HepG2 (cell line): ENCODE data around the gene DMPK. TPM values are rescaled to one million over a fixed set of nuclear protein-coding genes. Genes with fewer than 3 reads are reported as not detected.

Source experiments
- REXO4 ChIP-seq: sonication (generic); formaldehyde crosslinking; IDR thresholded peaks from 2 replicates; pipeline ENCODE4 v1.8.0; 2022; ENCODE audit warnings: missing genetic modification reagents, mild to moderate bottlenecking, borderline replicate concordance
- SOX13 ChIP-seq, 3 experiments: fragments of 450-650 bp in 1 of 3; sonication (generic) in 1 of 3; formaldehyde crosslinking in 1 of 3; IDR thresholded peaks in 2 of 3; conservative IDR thresholded peaks in 1 of 3; 2 replicates each; pipeline versions ENCODE4 v1.5.0 to v1.6.1; 2016 to 2020; ENCODE audit warnings: antibody characterized with exemption in 1 of 3, mild to moderate bottlenecking in 1 of 3, missing compliant biosample characterization in 1 of 3, missing genetic modification reagents in 1 of 3, moderate library complexity in 1 of 3
- TBP ChIP-seq: sonication (generic); formaldehyde crosslinking; IDR thresholded peaks from 2 replicates; pipeline ENCODE4 v1.5.0; 2020; ENCODE audit warnings: missing genetic modification reagents
- ZBTB20 ChIP-seq: sonication (generic); formaldehyde crosslinking; IDR thresholded peaks from 2 replicates; pipeline ENCODE4 v1.8.1; 2023; ENCODE audit warnings: missing genetic modification reagents, low read depth, mild to moderate bottlenecking, borderline replicate concordance
- ZNF17 ChIP-seq: sonication (generic); formaldehyde crosslinking; IDR thresholded peaks from 2 replicates; pipeline ENCODE4 v1.5.0; 2020; ENCODE audit warnings: mild to moderate bottlenecking, missing genetic modification reagents
- ZNF207 ChIP-seq: fragments of 450-650 bp; IDR thresholded peaks from 2 replicates; pipeline ENCODE4 v1.6.1; 2016; ENCODE audit warnings: antibody characterized with exemption, borderline replicate concordance
- ZNF343 ChIP-seq: sonication (generic); formaldehyde crosslinking; IDR thresholded peaks from 2 replicates; pipeline ENCODE4 v1.4.0; 2020; ENCODE audit warnings: mild to moderate bottlenecking, missing genetic modification reagents
- ZNF44 ChIP-seq: sonication (generic); formaldehyde crosslinking; IDR thresholded peaks from 2 replicates; pipeline ENCODE4 v1.5.1; 2020; ENCODE audit warnings: mild to moderate bottlenecking, missing genetic modification reagents
- ZNF766 ChIP-seq: sonication (generic); formaldehyde crosslinking; IDR thresholded peaks from 2 replicates; pipeline ENCODE4 v1.5.0; 2020; ENCODE audit warnings: missing genetic modification reagents, borderline replicate concordance
- ZSCAN20 ChIP-seq: sonication (generic); formaldehyde crosslinking; IDR thresholded peaks from 2 replicates; pipeline ENCODE4 v1.4.0; 2020; ENCODE audit warnings: missing genetic modification reagents, mild to moderate bottlenecking, borderline replicate concordance
- polyA plus RNA-seq, 8 experiments: library from polyadenylated mRNA; depleted of rRNA in 3 of 8; stranded (reverse) in 7 of 8; unstranded in 1 of 8; fragments of >200 nt; fragmentation: Illumina TruSeq in 4 of 8; extraction: Trizol in 4 of 8; gene quantifications; 2 replicates each; pipeline versions ENCODE4 v1.2.1 to v1.2.3, GENCODE V29; 2011 to 2016; ENCODE audit warnings: low read depth in 4 of 8, missing spikeins in 1 of 8, mixed read lengths in 1 of 8; ENCODE audit not compliant: insufficient read depth in 1 of 8
- total RNA-seq, 5 experiments: library from RNA; depleted of rRNA; stranded (reverse); fragments of >200 nt; fragmentation: Illumina TruSeq; extraction: Trizol; gene quantifications; 2 replicates each; pipeline ENCODE4 v1.2.3, GENCODE V29; 2016; ENCODE audit warnings: low read depth in 1 of 5
- TF ChIP-seq, protein P1 (sequence below): sonication (generic); formaldehyde crosslinking; IDR thresholded peaks from one replicate; pipeline ENCODE4 v1.5.1; 2020; ENCODE audit warnings: mild to moderate bottlenecking, missing genetic modification reagents; ENCODE audit errors: not compliant biosample characterization
- TF ChIP-seq, protein P2 (sequence below): sonication (generic); formaldehyde crosslinking; IDR thresholded peaks from 2 replicates; pipeline ENCODE4 v1.8.0; 2022; ENCODE audit warnings: missing genetic modification reagents, low read depth, mild to moderate bottlenecking, borderline replicate concordance
- TF ChIP-seq, protein P3 (sequence below): fragments of 450-650 bp; IDR thresholded peaks from 2 replicates; pipeline ENCODE4 v1.6.1; 2016
- TF ChIP-seq, protein P4 (sequence below): sonication (generic); formaldehyde crosslinking; IDR thresholded peaks from 2 replicates; pipeline ENCODE4 v1.4.0; 2020; ENCODE audit warnings: low read depth, mild to moderate bottlenecking, missing genetic modification reagents

Gene DMPK
- total and polyA plus RNA-seq, 2 of the 13 experiments (the other 11 are each of a cell fraction or from before 2014, with no cell fraction given): 5.3 to 8.8 TPM

DNA sequence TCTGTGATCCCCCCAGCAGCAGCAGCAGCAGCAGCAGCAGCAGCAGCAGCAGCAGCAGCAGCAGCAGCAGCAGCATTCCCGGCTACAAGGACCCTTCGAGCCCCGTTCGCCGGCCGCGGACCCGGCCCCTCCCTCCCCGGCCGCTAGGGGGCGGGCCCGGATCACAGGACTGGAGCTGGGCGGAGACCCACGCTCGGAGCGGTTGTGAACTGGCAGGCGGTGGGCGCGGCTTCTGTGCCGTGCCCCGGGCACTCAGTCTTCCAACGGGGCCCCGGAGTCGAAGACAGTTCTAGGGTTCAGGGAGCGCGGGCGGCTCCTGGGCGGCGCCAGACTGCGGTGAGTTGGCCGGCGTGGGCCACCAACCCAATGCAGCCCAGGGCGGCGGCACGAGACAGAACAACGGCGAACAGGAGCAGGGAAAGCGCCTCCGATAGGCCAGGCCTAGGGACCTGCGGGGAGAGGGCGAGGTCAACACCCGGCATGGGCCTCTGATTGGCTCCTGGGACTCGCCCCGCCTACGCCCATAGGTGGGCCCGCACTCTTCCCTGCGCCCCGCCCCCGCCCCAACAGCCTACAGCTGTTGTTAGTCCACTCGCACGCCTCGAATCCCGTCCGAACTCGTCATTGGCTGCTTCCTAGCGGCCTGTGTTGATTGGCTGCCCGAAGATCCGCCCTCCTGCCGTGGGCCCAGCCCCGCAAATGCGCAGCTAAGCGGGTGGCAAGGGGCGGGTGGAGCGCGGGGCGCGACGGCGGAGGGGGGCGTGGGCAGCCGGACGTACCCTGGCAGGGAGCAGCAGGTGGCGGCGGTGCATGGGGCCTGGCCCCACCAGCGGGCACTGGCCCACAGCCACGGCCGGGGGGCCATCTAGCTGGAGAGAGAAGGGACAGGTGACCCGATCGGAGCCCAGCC is 11.8 kb downstream of the DMPK start (continued):
- TF ChIP-seq, protein P1, sequence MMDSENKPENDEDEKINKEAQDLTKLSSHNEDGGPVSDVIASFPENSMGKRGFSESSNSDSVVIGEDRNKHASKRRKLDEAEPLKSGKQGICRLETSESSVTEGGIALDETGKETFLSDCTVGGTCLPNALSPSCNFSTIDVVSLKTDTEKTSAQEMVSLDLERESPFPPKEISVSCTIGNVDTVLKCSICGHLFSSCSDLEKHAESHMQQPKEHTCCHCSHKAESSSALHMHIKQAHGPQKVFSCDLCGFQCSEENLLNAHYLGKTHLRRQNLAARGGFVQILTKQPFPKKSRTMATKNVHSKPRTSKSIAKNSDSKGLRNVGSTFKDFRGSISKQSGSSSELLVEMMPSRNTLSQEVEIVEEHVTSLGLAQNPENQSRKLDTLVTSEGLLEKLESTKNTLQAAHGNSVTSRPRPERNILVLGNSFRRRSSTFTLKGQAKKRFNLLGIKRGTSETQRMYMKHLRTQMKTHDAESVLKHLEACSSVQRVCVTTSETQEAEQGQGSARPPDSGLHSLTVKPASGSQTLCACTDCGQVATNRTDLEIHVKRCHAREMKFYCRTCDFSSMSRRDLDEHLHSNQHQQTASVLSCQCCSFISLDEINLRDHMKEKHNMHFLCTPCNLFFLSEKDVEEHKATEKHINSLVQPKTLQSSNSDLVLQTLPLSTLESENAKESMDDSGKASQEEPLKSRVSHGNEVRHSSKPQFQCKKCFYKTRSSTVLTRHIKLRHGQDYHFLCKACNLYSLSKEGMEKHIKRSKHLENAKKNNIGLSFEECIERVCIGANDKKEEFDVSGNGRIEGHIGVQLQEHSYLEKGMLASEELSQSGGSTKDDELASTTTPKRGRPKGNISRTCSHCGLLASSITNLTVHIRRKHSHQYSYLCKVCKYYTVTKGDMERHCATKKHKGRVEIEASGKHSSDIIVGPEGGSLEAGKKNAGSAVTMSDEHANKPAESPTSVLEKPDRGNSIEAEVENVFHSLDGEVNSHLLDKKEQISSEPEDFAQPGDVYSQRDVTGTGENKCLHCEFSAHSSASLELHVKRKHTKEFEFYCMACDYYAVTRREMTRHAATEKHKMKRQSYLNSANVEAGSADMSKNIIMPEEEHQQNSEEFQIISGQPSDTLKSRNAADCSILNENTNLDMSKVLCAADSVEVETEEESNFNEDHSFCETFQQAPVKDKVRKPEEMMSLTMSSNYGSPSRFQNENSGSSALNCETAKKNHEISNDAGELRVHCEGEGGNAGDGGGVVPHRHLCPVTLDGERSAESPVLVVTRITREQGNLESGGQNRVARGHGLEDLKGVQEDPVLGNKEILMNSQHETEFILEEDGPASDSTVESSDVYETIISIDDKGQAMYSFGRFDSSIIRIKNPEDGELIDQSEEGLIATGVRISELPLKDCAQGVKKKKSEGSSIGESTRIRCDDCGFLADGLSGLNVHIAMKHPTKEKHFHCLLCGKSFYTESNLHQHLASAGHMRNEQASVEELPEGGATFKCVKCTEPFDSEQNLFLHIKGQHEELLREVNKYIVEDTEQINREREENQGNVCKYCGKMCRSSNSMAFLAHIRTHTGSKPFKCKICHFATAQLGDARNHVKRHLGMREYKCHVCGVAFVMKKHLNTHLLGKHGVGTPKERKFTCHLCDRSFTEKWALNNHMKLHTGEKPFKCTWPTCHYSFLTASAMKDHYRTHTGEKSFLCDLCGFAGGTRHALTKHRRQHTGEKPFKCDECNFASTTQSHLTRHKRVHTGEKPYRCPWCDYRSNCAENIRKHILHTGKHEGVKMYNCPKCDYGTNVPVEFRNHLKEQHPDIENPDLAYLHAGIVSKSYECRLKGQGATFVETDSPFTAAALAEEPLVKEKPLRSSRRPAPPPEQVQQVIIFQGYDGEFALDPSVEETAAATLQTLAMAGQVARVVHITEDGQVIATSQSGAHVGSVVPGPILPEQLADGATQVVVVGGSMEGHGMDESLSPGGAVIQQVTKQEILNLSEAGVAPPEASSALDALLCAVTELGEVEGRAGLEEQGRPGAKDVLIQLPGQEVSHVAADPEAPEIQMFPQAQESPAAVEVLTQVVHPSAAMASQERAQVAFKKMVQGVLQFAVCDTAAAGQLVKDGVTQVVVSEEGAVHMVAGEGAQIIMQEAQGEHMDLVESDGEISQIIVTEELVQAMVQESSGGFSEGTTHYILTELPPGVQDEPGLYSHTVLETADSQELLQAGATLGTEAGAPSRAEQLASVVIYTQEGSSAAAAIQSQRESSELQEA (CRISPR knock-in tag): no peak
- TF ChIP-seq ZNF343 (CRISPR knock-in tag): peak; percentile 49; the same call in 1 of the 2 replicates
- peak; percentile 53; the same call in 1 of the 2 replicates for TF ChIP-seq ZBTB20 (CRISPR knock-in tag)
- TF ChIP-seq ZSCAN20 (CRISPR knock-in tag): peak; percentile 81; the same call in 1 of the 2 replicates
- TF ChIP-seq REXO4: no peak
- no peak for TF ChIP-seq ZNF207
- TF ChIP-seq, protein P2, sequence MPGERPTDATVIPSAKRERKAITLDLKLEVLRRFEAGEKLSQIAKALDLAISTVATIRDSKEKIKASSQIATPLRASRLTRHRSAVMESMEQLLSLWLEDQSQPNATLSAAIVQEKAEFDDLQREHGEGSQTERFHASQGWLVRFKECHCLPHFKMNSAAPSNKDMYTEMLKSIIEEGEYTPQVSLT (CRISPR knock-in tag): no peak
- no peak for TF ChIP-seq TBP (CRISPR knock-in tag)
- TF ChIP-seq ZNF17 (CRISPR knock-in tag): no peak
- 0 out of 2 replicates have a peak, but pooled peaks have one; percentile 25 for TF ChIP-seq SOX13 (IDR thresholded peaks at IDR 0.05)
- peak in 1 of 2 experiments; percentile 36; a peak in 1 of 4 replicates for TF ChIP-seq SOX13 (CRISPR knock-in tag; conservative IDR thresholded peaks at IDR 0.05 in 1 of 2, IDR thresholded peaks at IDR 0.05 in 1 of 2)
- TF ChIP-seq, protein P3, sequence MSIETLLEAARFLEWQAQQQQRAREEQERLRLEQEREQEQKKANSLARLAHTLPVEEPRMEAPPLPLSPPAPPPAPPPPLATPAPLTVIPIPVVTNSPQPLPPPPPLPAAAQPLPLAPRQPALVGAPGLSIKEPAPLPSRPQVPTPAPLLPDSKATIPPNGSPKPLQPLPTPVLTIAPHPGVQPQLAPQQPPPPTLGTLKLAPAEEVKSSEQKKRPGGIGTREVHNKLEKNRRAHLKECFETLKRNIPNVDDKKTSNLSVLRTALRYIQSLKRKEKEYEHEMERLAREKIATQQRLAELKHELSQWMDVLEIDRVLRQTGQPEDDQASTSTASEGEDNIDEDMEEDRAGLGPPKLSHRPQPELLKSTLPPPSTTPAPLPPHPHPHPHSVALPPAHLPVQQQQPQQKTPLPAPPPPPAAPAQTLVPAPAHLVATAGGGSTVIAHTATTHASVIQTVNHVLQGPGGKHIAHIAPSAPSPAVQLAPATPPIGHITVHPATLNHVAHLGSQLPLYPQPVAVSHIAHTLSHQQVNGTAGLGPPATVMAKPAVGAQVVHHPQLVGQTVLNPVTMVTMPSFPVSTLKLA: peak; percentile 60
- TF ChIP-seq, protein P4, sequence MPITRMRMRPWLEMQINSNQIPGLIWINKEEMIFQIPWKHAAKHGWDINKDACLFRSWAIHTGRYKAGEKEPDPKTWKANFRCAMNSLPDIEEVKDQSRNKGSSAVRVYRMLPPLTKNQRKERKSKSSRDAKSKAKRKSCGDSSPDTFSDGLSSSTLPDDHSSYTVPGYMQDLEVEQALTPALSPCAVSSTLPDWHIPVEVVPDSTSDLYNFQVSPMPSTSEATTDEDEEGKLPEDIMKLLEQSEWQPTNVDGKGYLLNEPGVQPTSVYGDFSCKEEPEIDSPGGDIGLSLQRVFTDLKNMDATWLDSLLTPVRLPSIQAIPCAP (CRISPR knock-in tag): no peak
- peak; percentile 70; the same call in 1 of the 2 replicates for TF ChIP-seq ZNF766 (CRISPR knock-in tag)
- peak; percentile 94 for TF ChIP-seq ZNF44 (CRISPR knock-in tag)
